GM19023 (cell line): ENCODE measurements around the gene CNTN2.
A peak's percentile ranks its signal among the peaks of the same experiment; 100 is the strongest.

Experiments used
- ATAC-seq: cut with Tn5 transposase; IDR thresholded peaks from one replicate; pipeline ENCODE4 v1.9.1; 2021; ENCODE audit warnings: mild to moderate bottlenecking, moderate library complexity; ENCODE audit not compliant: unreplicated experiment

CNTN2 gene

DNA sequence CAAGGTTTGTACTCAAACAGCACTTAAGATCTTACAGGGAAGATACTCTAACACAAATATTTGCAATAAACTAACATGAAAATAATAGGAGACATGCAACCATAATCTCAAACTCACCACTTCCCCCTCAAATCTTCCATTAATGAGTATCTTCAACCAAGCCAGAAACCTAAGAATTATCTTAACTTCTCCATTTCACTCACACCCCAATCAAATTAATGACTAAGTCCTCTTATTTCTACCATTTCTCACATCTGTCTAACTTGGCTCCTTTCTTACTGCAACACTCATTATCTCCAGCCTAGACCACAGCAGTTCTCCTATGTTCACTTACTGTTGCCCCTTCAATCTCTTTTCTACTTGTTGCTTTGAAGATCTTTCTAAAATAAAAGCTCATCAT lies 68.3 kb downstream of the CNTN2 start:
- ATAC-seq = no peak

- no peak for ATAC-seq
Measured at GRCh38 chr1:205118752-205119151, 75.7 kb downstream of the CNTN2 start.

- peak; percentile 97 for ATAC-seq
Measured at GRCh38 chr1:205121660-205122488, 78.9 kb downstream of the CNTN2 start, which contains the start of gene RBBP5. TSS of gene RBBP5 (minus strand) at chr1:205121978. CDS start at chr1:205121873, 105 bp downstream.

DNA sequence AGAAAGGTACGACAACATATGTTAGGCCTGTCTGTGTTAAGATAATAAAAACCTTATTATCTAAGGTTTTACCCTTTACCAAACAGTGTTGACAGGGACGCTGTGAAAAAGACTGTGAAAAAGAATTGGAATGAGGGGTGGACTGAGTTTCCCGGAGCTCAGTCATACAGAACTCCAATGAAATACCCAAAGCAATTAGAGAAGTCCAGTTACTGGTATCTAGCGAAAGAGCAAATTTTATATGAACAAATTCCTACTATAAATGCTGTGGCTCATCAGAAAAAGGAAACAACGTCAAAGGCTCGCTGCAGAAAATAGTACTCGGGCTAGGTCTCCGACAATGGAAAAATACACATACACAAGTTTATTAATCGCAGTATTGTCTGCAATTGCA lies 79.5 kb downstream of the CNTN2 start:
- no peak for ATAC-seq

GRCh38 chr1:205124726-205125125 lies 81.7 kb downstream of the CNTN2 start:
- ATAC-seq = no peak

DNA sequence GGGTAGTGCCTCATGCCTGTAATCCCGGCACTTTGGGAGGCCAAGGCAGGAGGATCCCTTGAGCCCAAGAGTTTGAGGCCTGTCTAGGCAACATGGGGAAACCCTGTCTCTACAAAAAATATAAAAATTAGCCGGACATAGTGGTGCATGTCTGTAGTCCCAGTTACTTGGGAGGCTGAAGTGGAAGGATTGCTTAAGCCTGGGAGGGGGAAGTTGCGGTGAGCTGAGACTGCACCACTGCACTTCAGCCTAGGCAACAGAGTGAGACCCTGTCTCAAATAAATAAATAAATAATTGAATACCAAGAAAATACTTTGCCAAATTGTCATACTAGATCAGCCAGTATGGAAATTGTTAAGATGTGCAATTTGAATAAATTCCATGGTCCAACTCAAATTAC lies 84.6 kb downstream of the CNTN2 start:
- ATAC-seq = no peak
